Right lobe of liver (tissue), 4 donors: Measurements from ENCODE around the gene PSMD1.

Experiments used
- CTCF ChIP-seq, 4 donors: fragments of 200-600 bp in 3 of 4; fragments of 450-650 bp in 1 of 4; IDR thresholded peaks; one replicate each; pipeline versions ENCODE4 v1.5.1 to v1.8.0; 2016 to 2022; ENCODE audit warnings: antibody characterized with exemption in 4 of 4, mild to moderate bottlenecking in 2 of 4
- POLR2A ChIP-seq: fragments of 450-650 bp; IDR thresholded peaks from one replicate; pipeline ENCODE4 v1.6.1; 2017; ENCODE audit warnings: antibody characterized with exemption, mild to moderate bottlenecking
- donor health status: DM: no; HTN: no; CAD: no.
- donor health status: DM: no; HTN: no; CAD: no.
- donor health status: DM: no; HTN: yes; CAD: no.

- TF ChIP-seq CTCF (IDR thresholded peaks at IDR 0.05), result no peak
- TF ChIP-seq POLR2A, result no peak
Observed at GRCh38 chr2:231046916-231047273, 9.8 kb upstream of the PSMD1 start.
